ENCODE measurements around the gene CBLB.
"Not testable (repeated sequence)": the region's sequence is repeated elsewhere in the genome, so short reads cannot be mapped to it uniquely, and the experiment has no call there.

CBLB gene

GRCh38 chr3:105755121-105755886, 113.5 kb downstream of the CBLB start:
- no peak for DNase-seq (ENCODE audit: low read depth in 2 of 2)

- no peak for DNase-seq (ENCODE audit: low read depth in 2 of 2)
Observed at GRCh38 chr3:105752791-105753415, 115.9 kb downstream of the CBLB start.

GRCh38 chr3:105747696-105748095, 121.1 kb downstream of the CBLB start:
- no peak for DNase-seq (ENCODE audit: low read depth in 2 of 2)

- DNase-seq (ENCODE audit: low read depth in 2 of 2), result no peak
Observed at GRCh38 chr3:105747060-105747541, 121.7 kb downstream of the CBLB start.

- no peak for DNase-seq (ENCODE audit: low read depth in 2 of 2)
Observed at GRCh38 chr3:105746231-105746996, 122.4 kb downstream of the CBLB start.

- DNase-seq (ENCODE audit: low read depth in 2 of 2), result no peak
Observed at GRCh38 chr3:105745046-105745445, 123.8 kb downstream of the CBLB start.

- DNase-seq (ENCODE audit: low read depth in 2 of 2), result no peak
Observed at GRCh38 chr3:105744202-105744601, 124.6 kb downstream of the CBLB start.

GRCh38 chr3:105733356-105733755, 135.5 kb downstream of the CBLB start:
- DNase-seq (ENCODE audit: low read depth in 2 of 2), result no peak

GRCh38 chr3:105731686-105732085, 137.1 kb downstream of the CBLB start:
- DNase-seq (ENCODE audit: low read depth in 2 of 2), result no peak

- DNase-seq (ENCODE audit: low read depth in 2 of 2), result no peak
Observed at GRCh38 chr3:105730801-105731354, 137.9 kb downstream of the CBLB start.

- no peak for DNase-seq (ENCODE audit: low read depth in 2 of 2)
Observed at GRCh38 chr3:105729667-105730066, 139.1 kb downstream of the CBLB start.

- DNase-seq (ENCODE audit: low read depth in 2 of 2), result no peak
Observed at GRCh38 chr3:105728771-105729312, 140.0 kb downstream of the CBLB start.

- DNase-seq (ENCODE audit: low read depth in 2 of 2), result not testable (repeated sequence)
Observed at GRCh38 chr3:105727036-105727435, 141.8 kb downstream of the CBLB start.

GRCh38 chr3:105722943-105723556, 145.8 kb downstream of the CBLB start:
- DNase-seq (ENCODE audit: low read depth in 2 of 2), result no peak

- no peak for DNase-seq (ENCODE audit: low read depth in 2 of 2)
Observed at GRCh38 chr3:105719791-105720190, 149.0 kb downstream of the CBLB start.

- no peak for DNase-seq (ENCODE audit: low read depth in 2 of 2)
Observed at GRCh38 chr3:105715372-105715771, 153.4 kb downstream of the CBLB start.

- DNase-seq (ENCODE audit: low read depth in 2 of 2), result no peak
Observed at GRCh38 chr3:105714453-105714852, 154.4 kb downstream of the CBLB start.

- DNase-seq (ENCODE audit: low read depth in 2 of 2), result no peak
Observed at GRCh38 chr3:105708980-105709379, 159.8 kb downstream of the CBLB start.

GRCh38 chr3:105707009-105707408, 161.8 kb downstream of the CBLB start:
- DNase-seq (ENCODE audit: low read depth in 2 of 2), result no peak

GRCh38 chr3:105704726-105705410, 163.9 kb downstream of the CBLB start:
- no peak for DNase-seq (ENCODE audit: low read depth in 2 of 2)

GRCh38 chr3:105700575-105700974, 168.2 kb downstream of the CBLB start:
- DNase-seq (ENCODE audit: low read depth in 2 of 2), result no peak

Measured in stimulated activated CD8-positive, alpha-beta memory T cell treated with anti-CD3 and anti-CD28 coated beads, Interleukin-2, amount 100 ng/mL, for 48 hours (primary cell).